GM18873 (cell line): ENCODE measurements around the gene UBXN6.

Experiments used
- ATAC-seq: cut with Tn5 transposase; IDR thresholded peaks from one replicate; pipeline ENCODE4 v1.9.1; 2021; ENCODE audit warnings: mild to moderate bottlenecking, moderate library complexity, moderate number of reproducible peaks; ENCODE audit not compliant: unreplicated experiment, low FRiP score

The UBXN6 gene

DNA sequence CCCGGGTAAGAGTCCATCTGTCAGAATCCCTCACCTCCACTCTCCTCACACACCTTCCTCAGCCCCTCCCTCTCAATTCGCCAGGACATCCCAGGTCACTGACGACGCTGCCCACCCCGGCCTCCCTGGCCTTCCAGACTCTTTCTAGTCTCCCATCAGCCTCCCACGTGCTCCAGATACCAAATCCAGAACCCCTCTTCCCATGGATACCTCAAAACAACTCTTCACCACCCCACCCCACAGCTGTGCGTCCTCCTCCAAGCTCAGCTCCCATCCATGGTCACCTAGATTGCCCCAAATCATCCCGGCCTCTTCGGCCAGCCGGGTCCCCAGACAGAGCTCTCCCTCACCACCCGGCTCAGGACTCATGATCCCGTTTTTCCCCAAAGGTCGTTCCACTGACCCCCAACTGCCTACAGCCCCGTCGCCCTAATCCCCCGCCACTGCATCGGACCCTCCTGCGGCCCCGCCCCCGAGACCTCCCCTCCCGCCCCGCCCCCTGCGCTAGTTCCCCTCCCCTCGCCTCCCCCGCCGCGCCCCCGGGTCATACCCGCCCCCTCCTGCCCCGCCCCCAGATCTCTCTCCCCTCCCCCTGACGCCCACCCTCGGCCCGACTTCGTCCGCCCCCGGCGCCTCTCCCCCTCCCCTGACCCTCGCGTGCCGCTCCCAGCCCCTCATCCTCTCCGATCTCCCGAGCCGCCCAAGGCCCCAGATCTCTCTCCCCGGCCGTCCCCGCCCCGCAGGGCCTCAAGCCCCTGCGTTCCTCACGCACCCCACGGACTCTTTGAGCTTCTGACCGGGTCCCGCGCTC lies 546 bp downstream of the UBXN6 start:
- ATAC-seq: no peak

- no peak for ATAC-seq
These were observed 1.1 kb downstream of the UBXN6 start for GRCh38 chr19:4456476-4456842.

GRCh38 chr19:4455719-4456475 lies 1.7 kb downstream of the UBXN6 start:
- ATAC-seq: no peak

DNA sequence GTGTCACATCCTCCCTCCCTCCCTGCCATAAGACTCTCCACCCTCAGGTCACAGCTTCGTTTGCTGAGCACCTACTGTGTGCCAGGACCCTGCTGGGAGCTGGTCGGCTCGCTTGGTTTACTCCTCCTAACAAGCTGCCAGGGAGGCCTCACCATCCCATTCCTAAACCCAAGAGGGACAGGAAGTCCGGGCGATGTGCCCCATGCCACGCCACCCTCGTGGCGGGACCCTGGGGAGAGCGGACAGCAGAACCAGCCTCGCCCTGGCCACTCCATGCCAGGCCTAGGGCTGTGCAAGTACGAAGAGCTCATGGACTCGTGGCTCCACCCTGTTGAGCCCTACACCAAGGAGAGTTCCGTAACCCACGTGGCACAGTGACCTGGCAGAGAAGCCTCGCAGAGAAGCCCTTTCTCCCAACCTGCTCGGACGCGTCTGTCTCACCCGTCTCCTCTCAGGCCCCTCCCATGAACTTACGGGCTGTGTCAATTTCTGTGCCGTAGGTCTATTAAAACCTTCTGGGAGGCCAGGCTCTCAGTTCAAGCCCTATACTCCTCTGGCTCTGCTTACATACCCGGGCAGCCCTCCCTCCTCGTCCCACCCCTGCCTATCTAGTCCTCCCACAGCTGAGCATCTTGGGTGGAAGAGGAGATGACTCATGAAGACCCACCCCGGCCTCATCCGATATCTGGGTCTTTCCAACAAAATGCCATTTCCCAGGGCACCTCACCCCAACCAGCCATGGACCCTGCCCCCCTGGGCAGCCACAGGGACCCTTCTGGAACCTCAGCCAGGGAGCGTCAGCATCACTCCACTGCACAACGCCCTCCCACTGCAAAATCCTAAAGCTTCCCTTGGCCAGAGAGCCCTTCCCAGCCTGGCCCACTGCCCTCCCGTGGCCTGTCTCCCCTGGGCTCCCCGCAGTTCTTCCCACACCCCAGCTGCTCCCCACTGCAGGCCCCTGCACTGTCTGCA lies 2.6 kb downstream of the UBXN6 start:
- ATAC-seq: no peak

GRCh38 chr19:4453232-4454179 lies 4.1 kb downstream of the UBXN6 start:
- no peak for ATAC-seq

DNA sequence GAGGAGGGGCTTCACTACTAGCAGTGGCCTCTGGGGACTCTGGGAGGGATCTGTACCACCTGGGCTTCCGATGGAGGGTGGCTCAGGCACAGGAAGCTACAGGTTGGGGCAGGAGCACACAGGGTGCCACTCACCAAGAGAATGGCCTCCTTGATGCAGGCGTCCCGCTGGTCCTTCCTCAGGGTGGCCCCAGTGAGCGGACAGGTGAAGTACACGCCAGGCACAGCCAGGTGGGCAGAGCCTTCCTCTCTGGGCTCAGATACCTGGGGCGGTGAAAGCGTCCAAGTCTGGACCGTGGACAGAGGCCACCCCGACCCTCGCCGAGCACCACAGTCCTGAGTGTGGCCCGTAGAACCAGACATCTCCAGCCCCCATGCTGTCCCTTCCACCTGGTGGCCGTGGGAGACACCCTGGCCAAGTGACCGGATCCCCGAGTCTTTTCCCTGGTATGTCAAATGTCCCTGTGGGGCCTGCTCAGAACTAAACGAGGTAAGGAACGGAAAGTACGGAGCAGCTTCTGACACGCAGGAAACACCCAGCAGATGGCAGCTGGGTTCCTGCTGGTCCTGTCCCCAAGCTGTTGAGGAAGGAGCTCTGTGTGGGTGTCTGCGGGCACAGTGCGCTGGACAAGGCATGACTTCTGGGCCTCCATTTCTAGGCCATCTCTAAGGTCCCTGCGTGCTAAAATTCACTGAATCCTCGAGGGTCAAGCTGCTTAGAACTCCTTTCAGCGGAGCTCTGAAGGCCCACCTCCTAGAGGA lies 5.2 kb downstream of the UBXN6 start:
- ATAC-seq: no peak

DNA sequence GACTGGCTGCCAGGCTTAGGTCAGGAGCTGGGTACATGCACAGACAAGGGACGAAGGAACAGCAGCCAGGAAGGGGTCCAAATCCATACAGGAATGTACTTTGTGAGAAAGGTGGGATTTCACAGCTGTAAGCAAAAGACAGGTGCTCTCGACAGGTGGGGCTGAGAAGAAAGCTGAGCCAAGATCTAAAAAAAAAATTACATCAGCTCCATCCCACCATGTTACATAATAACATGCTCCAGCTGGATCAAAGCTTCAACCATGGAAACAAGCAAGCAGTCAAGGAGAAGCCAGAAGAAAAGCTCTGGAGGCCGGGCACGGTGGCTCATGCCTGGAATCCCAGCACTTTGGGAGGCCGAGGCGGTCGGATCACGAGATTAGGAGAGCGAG lies 8.0 kb downstream of the UBXN6 start:
- no peak for ATAC-seq

DNA sequence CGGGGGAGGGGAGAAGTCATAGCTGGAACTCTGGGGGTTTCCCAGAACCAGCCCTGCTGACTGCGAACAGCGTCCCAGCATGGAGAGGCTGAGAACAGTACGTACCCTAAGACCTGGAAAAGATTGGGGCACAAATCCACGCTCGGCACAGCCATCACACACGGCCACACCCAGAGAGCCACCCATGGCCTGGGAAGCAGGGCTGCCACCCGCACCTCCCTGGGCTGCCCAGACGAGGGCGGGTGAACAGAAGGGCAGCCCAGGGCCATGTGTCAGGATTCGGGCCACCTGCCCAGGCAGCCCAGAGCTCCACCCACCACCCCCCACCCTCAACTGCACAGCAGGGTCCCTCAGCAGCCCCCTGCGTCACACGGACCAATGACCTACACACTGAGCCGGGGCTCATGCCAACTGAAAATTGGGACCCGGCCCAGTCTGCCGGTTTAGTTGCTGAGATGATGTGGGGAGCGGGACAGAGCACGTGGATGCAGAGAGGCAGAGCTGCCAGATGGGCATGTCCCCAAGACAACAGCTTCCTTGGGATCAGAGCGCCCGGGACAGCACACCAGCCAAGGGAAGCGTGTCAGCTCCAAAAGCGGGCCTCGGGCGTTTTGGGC lies 8.5 kb downstream of the UBXN6 start:
- ATAC-seq: no peak

DNA sequence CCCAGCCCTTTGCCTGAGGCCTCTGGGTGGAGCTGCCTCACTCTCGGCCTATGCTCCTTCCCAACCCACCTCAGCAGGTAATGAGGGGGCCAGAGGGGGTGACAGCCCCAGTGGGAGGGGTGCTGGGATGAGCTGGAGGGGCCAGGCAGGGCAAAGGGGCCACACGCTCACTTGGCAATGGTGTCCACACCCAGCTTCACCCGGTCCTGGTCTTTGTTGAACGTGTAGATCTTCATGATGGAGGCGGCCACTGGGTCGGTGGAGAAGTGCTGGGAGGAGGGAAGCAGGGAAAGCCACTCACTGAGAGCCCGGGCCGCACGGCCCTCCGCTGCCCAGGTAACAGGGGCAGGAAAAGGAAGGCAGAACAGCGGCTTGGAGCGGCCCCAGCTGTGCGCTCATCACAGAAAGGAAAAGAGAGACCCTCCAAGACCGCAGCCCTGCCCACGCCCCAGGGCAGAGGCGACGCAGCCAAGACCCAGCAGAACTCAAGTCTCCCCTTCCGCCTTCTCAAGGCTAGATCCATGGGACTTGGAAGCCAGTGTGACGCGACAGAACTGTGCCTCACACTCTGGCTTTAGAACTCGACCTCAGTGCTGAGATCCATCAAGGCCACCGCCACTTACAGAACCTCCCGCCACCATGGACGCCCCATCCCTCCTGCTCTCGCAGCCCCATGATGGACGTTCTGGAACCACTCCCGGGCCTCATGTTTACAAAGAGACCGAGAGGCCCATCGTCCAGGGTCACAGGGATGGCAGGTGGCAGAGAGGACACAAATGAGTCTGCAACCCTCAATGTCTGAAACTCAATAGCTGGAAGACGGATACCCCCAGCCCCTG lies 9.2 kb downstream of the UBXN6 start:
- ATAC-seq: no peak

DNA sequence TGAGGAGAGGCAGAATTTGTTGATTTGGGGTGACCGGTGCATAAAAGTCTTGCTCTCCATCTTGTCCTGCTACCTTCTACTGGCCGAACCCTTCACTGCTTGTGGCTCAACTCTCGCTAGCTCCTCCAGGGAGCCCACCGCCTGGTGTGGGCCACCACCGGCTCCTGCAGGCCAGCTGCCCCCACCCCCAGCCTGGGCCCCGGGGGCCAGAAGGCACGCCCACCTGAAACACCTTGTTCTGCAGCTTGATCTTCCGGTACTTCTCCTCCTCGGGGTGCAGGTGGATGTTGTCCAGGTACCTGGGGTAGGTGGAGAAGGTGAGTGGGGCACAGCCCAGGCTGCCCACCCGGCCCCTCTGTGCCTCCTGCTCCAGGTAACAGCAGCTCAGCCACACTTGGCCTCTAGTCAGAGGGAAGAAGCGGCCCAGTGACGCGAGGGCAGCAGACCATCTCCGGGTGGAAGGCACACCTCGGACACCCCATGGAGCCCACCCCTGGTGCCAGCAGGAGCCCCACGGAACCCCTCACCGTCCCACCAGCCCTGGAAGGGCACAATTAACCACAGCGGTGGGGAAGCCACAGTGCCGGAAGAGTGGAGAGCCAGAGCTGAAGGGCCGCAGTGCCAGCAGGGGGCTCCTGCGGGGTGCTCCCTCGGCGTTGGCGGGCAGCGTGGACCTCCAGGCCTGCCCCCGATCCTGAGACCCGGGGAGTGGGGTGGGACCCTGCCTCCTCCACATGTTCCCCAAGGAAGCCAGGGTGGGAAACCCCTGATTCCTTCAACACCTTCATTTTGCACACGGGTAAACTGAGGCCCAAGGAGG lies 10.1 kb downstream of the UBXN6 start:
- no peak for ATAC-seq

DNA sequence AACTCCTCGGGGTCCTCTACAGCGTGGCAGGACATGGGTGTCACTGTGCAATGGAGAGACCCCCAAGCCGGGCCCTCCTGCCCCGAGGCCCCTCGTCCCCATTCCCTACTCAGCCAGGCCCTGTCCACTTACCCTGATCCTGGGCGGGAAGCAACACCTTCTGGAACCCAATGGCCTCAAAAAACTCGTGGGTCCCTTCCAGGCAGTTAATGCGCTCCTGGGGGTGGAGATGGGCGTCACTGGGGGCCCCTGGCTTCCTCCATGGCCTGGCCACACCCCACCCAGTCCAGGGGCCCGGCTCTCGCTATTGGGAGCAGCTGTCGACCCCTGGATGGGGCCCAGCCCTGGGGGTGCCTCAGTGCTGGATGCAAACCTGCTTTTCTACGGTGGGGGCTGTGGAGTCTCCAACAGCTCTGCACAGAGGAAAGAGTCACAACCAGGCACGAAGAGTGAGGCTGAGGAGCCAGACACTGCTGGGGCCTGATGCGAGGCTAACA lies 10.8 kb downstream of the UBXN6 start:
- no peak for ATAC-seq

GRCh38 chr19:4445963-4446703 lies 11.5 kb downstream of the UBXN6 start:
- no peak for ATAC-seq

DNA sequence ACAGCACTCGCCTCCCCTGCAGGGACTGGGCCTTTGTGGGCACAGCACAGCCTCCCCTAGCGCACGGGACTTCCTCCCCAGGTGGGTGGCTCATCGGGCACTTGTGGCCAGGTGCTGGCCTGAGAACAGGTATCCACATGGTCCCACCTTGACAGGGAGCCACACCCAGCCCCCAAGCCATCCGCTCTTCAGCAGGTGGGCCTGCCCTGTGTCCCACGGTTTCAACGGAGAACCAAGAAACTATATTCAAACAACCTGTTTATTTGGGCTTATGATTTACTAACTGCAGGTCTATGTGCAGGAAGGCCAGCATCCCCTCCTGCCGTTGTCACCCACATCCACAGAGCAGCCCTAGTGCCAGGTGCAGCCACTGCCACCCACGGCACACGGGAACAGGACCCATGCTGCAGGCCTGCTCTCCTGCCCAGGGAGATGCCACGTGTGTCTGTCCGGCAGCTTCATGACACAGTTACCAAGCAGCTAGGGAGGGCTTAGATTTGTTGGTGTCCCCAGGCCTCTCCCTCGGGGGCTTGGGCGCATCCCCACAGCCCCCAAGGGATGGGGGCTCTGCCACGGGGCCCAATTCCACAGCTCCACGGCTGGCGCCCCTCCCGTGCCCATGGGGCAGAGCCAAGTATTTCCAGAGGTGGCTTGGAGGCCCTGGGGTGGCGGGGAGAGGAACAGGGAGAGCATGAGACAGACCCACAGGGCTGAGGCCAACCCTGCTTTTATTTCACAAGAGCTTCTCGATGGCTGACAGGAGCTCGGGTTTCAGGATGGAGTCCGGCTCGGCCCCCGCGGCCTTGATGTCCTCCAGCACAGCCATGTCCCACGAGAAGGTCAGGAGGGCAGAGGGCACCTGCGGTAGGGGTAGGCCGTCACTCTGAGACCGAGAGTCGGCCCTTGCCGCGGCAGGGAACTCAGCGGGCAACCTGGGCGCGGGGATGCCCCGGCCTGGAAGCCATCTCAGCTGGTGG lies 12.5 kb downstream of the UBXN6 start:
- no peak for ATAC-seq

GRCh38 chr19:4443966-4444764 lies 13.4 kb downstream of the UBXN6 start:
- no peak for ATAC-seq
